Testis (tissue), 3 donors: ENCODE data around the gene TRMT44. TPM values are rescaled to one million over a fixed set of nuclear protein-coding genes. Genes with fewer than 3 reads are reported as not detected.

Source experiments
- DNase-seq: peaks from one replicate; pipeline ENCODE4 v3.0.0-alpha.2; 2019
- H3K27ac ChIP-seq, 2 donors: fragments of 200-600 bp; sonication (generic); one replicate each; pipeline ENCODE4 v1.5.1; 2019
- H3K27me3 ChIP-seq: fragments of 200-600 bp; sonication (generic); one replicate; pipeline ENCODE4 v1.5.1; 2019
- H3K36me3 ChIP-seq: fragments of 200-600 bp; sonication (generic); one replicate; pipeline ENCODE4 v1.5.1; 2017; ENCODE audit warnings: low read depth; ENCODE audit errors: missing control alignments
- H3K4me1 ChIP-seq: fragments of 200-600 bp; sonication (generic); one replicate; pipeline ENCODE4 v1.5.1; 2019
- H3K4me3 ChIP-seq, 2 donors: fragments of 200-600 bp; sonication (generic); one replicate each; pipeline ENCODE4 v1.5.1; 2017 to 2019
- H3K9me3 ChIP-seq: fragments of 200-600 bp; sonication (generic); one replicate; pipeline ENCODE4 v1.5.1; 2017
- CTCF ChIP-seq, 3 experiments: fragments of 450-650 bp in 2 of 3; fragments of 200-600 bp in 1 of 3; sonication (generic) in 1 of 3; IDR thresholded peaks; one replicate each; pipeline ENCODE4 v1.5.1; 2016 to 2019; ENCODE audit warnings: antibody characterized with exemption in 3 of 3, mild to moderate bottlenecking in 2 of 3, moderate library complexity in 1 of 3
- POLR2A ChIP-seq: fragments of 450-650 bp; IDR thresholded peaks from one replicate; pipeline ENCODE4 v1.6.1; 2017; ENCODE audit warnings: antibody characterized with exemption, mild to moderate bottlenecking, moderate library complexity
- WGBS, 2 donors: methylation state at CpG; one replicate each; pipeline ENCODE4 v1.1.5; 2018; 5-methylcytosine and 5-hydroxymethylcytosine counted together
- intact Hi-C: fragments of 100-400 bp; cut with DNase I; formaldehyde crosslinking; loops from one replicate; pipeline ENCODE4 v1.15.1; 2023; ENCODE audit warnings: low total_unique reads
- polyA plus RNA-seq: library from polyadenylated mRNA; stranded (reverse); fragments of 350-450 nt; fragmentation: Illumina TruSeq; extraction: RNeasy Lipid Tissue Mini Kit (QIAGEN cat#74804); gene quantifications from one replicate; pipeline ENCODE4 v1.2.3, GENCODE V29; 2014; ENCODE audit warnings: low read depth, low replicate concordance; ENCODE audit not compliant: insufficient read depth
- total RNA-seq, 2 donors: library from RNA; depleted of rRNA; stranded (reverse); fragments of >200 nt; gene quantifications; one replicate each; pipeline ENCODE4 v1.2.3, GENCODE V29; 2016

Gene TRMT44
- total and polyA plus RNA-seq, 3 donors from 2014 or later = 20.9 to 52.7 (median 41.3) TPM

- WGBS, 2 donors = 86 to 91% methylated on average over 1 to 16 of the region's 16 CpGs
- intact Hi-C loops = no loop called here
- DNase-seq = no peak
- Histone ChIP-seq H3K4me1 (peaks cover 21% of the 10 kb centered on the region), H3K36me3 (no peaks in the 10 kb centered on the region), H3K4me3 (no peak overlapping the region), H3K27me3 (no peaks in the 10 kb centered on the region), H3K9me3 (no peaks in the 10 kb centered on the region), H3K27ac (no peak overlapping the region)
- TF ChIP-seq POLR2A (no peak), CTCF (IDR thresholded peaks at IDR 0.05) (no peak)
These were observed 36.6 kb downstream of the TRMT44 start for GRCh38 chr4:8477095-8477635.

- intact Hi-C loops = no loop called here
- Histone ChIP-seq H3K27me3 (no peaks in the 10 kb centered on the region), H3K36me3 (no peaks in the 10 kb centered on the region), H3K4me3 (no peak overlapping the region), H3K27ac (no peak overlapping the region), H3K9me3 (no peaks in the 10 kb centered on the region), H3K4me1 (peaks cover 16% of the 10 kb centered on the region)
- DNase-seq = no peak
- WGBS, 2 donors = 92% methylated on average over 8 of the region's 8 CpGs; no CpG with 5 or more reads in 1 of the 2 donors
- TF ChIP-seq POLR2A = no peak
- no peak for TF ChIP-seq CTCF (IDR thresholded peaks at IDR 0.05)
These were observed 37.1 kb downstream of the TRMT44 start for GRCh38 chr4:8477676-8478075.

- no peak for DNase-seq
- intact Hi-C loops = no loop called here
- H3K9me3 ChIP-seq = no peaks in the 10 kb centered on the region
- H3K4me3 ChIP-seq = no peak overlapping the region
- WGBS, 2 donors = 86 to 94% methylated on average over 4 to 9 of the region's 9 CpGs
- no peaks in the 10 kb centered on the region for H3K36me3 ChIP-seq
- peaks cover 10% of the 10 kb centered on the region for H3K4me1 ChIP-seq
- H3K27ac ChIP-seq = no peak overlapping the region
- H3K27me3 ChIP-seq = no peaks in the 10 kb centered on the region
- no peak for TF ChIP-seq POLR2A
- no peak for TF ChIP-seq CTCF (IDR thresholded peaks at IDR 0.05)
These were observed 37.8 kb downstream of the TRMT44 start for GRCh38 chr4:8478371-8478770.

- 89 to 92% methylated on average over 21 to 24 of the region's 24 CpGs for WGBS, 2 donors
- Histone ChIP-seq H3K36me3 (no peaks in the 10 kb centered on the region), H3K27me3 (no peaks in the 10 kb centered on the region), H3K4me3 (no peak overlapping the region), H3K9me3 (no peaks in the 10 kb centered on the region), H3K27ac (no peak overlapping the region), H3K4me1 (peaks cover 4% of the 10 kb centered on the region)
- intact Hi-C loops = no loop called here
- TF ChIP-seq CTCF (IDR thresholded peaks at IDR 0.05) = no peak
- TF ChIP-seq POLR2A = no peak
- DNase-seq = no peak
These were observed 38.5 kb downstream of the TRMT44 start for GRCh38 chr4:8478801-8479744.
